ENCODE data around the gene U2AF2.

The U2AF2 gene

DNA sequence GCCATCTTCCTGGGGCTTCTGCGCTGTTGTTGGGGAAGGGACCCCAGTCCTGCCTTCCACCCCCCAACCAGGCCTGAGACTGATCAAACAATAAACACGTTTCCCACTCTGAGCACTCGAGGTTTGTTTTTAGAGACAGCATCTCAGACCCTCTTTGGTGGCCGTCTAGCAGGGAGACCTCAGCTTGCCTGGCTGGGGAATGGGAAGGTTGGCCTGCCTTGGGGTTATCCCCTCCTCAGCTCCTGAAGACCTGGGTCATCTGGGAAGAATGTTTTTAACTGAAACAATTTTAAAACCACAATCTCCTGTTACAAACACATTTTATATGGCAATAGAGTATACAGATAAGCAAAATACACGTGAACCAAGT, 9.3 kb upstream of the U2AF2 start:
- no peak overlapping the region for H3K4me3 ChIP-seq (ENCODE audit: severe bottlenecking)
- no peak for ATAC-seq (ENCODE audit: low read depth)
- DNase-seq (ENCODE audit: low spot score) = no peak
- peaks cover 17% of the 10 kb centered on the region for H3K36me3 ChIP-seq (ENCODE audit: low read depth)
- H3K4me1 ChIP-seq (ENCODE audit: insufficient read depth, poor library complexity, severe bottlenecking) = no peaks in the 10 kb centered on the region
- H3K27me3 ChIP-seq (ENCODE audit: insufficient read depth, poor library complexity, severe bottlenecking) = no peaks in the 10 kb centered on the region
- H3K9me3 ChIP-seq (ENCODE audit: severe bottlenecking) = no peaks in the 10 kb centered on the region
- no peak overlapping the region for H3K27ac ChIP-seq (ENCODE audit: poor library complexity, severe bottlenecking)
- TF ChIP-seq, protein P1, sequence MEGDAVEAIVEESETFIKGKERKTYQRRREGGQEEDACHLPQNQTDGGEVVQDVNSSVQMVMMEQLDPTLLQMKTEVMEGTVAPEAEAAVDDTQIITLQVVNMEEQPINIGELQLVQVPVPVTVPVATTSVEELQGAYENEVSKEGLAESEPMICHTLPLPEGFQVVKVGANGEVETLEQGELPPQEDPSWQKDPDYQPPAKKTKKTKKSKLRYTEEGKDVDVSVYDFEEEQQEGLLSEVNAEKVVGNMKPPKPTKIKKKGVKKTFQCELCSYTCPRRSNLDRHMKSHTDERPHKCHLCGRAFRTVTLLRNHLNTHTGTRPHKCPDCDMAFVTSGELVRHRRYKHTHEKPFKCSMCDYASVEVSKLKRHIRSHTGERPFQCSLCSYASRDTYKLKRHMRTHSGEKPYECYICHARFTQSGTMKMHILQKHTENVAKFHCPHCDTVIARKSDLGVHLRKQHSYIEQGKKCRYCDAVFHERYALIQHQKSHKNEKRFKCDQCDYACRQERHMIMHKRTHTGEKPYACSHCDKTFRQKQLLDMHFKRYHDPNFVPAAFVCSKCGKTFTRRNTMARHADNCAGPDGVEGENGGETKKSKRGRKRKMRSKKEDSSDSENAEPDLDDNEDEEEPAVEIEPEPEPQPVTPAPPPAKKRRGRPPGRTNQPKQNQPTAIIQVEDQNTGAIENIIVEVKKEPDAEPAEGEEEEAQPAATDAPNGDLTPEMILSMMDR (IDR thresholded peaks at IDR 0.05; ENCODE audit: poor library complexity, severe bottlenecking) = no peak

DNA sequence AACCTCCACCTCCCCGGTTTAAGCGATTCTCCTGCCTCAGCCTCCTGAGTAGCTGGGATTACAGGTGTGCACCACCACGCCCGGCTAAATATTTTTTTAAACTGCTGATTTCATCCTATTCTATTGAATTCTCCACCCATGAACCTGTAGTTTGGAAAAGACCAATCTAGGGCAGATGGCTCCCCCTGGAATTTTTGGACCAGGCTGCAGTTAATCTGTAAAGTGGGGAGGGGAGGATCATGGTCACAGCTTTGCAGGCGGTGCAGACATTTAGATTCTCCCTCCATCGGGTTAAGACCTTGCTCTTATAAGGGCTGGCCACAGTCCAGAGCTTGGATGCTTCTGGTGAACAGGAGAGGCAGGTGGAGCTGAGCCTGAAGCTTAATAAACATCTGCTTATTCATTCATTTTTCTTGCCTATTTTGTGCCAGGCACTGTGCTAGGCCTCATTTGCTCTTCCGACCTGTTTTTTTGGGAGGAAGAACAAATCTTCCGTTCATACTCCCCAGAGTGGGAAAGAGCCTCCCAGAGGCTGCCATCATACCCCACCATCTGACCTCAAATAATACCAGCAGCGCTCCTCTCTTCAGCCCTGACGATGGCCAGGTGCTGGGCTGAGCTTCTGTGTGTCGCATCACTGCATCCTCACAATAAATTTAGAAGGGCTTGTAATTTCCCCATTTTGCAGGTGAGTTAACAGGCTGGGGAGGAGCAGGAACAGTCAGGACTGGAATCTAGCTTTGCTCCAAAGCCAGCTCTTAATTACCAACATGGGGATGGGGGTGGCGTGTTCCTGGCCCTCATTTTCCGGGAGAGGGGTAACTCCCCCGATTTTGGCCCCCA, 7.7 kb upstream of the U2AF2 start:
- Histone ChIP-seq H3K4me3 (ENCODE audit: severe bottlenecking) (peak overlapping the region; percentile 76), H3K36me3 (ENCODE audit: low read depth) (peaks cover 17% of the 10 kb centered on the region), H3K9me3 (ENCODE audit: severe bottlenecking) (no peaks in the 10 kb centered on the region), H3K27ac (ENCODE audit: poor library complexity, severe bottlenecking) (peak overlapping the region; percentile 66), H3K4me1 (ENCODE audit: insufficient read depth, poor library complexity, severe bottlenecking) (no peaks in the 10 kb centered on the region), H3K27me3 (ENCODE audit: insufficient read depth, poor library complexity, severe bottlenecking) (no peaks in the 10 kb centered on the region)
- DNase-seq (ENCODE audit: low spot score) (no peak), ATAC-seq (ENCODE audit: low read depth) (no peak)
- TF ChIP-seq, protein P1 (IDR thresholded peaks at IDR 0.05; ENCODE audit: poor library complexity, severe bottlenecking) = no peak

DNA sequence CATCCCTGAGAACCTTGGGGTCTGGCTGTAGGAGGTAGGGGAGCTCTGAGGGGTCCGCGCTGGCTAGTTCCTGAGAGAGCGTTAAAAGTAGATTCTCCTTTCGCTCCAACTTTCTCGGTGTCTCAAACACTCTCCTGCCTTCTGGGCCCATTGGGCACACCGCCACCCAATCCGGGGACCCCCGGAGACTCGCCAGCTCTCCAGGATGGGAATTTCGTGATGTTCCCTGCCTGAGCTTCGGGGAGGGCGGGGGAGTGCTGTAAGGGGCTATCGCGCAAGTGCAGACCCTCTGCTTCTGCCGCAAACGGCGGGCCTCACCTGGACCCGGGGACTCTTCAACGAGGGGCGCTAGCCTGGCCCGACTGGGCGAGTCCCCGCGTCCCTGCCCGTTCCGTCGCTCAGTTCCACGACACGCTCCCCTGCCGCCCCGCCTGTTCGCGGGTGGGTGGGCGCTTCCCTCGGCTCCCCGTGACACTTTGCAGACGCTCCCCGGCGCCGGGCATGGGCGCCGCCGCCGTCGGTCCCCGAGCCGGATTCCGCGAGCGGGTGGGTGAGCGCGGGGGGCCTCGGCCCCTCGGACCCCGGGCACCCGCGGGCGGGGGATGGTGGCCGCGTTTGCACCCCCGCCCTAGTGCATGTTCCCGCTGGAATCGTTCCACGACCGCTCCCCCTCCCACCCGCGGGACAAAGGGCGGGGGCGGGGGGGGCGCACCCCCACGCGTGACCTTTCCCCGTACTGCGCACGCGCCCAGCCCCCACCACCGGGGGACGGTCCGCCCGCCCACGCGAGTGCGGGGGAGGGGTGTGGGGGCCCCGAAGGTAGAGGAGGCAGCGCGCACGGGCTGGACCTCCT, 6.9 kb upstream of the U2AF2 start, which contains the start of gene CCDC106:
Gene CCDC106 (plus strand): TSS at position 481 of the 853 bp plus-strand sequence. CDS start 835 bp downstream, outside the sequence.
- ATAC-seq (ENCODE audit: low read depth) (peak; percentile 40), DNase-seq (ENCODE audit: low spot score) (no peak)
- TF ChIP-seq, protein P1 (IDR thresholded peaks at IDR 0.05; ENCODE audit: poor library complexity, severe bottlenecking) = no peak
- no peaks in the 10 kb centered on the region for H3K4me1 ChIP-seq (ENCODE audit: insufficient read depth, poor library complexity, severe bottlenecking)
- H3K4me3 ChIP-seq (ENCODE audit: severe bottlenecking) = peak within 1 kb of the TSS; percentile 76
- peak within 1 kb of the TSS; percentile 66 for H3K27ac ChIP-seq (ENCODE audit: poor library complexity, severe bottlenecking)
- H3K36me3 ChIP-seq (ENCODE audit: low read depth) = peaks cover 17% of the 10 kb centered on the region
- H3K9me3 ChIP-seq (ENCODE audit: severe bottlenecking) = no peaks in the 10 kb centered on the region
- H3K27me3 ChIP-seq (ENCODE audit: insufficient read depth, poor library complexity, severe bottlenecking) = no peaks in the 10 kb centered on the region

DNA sequence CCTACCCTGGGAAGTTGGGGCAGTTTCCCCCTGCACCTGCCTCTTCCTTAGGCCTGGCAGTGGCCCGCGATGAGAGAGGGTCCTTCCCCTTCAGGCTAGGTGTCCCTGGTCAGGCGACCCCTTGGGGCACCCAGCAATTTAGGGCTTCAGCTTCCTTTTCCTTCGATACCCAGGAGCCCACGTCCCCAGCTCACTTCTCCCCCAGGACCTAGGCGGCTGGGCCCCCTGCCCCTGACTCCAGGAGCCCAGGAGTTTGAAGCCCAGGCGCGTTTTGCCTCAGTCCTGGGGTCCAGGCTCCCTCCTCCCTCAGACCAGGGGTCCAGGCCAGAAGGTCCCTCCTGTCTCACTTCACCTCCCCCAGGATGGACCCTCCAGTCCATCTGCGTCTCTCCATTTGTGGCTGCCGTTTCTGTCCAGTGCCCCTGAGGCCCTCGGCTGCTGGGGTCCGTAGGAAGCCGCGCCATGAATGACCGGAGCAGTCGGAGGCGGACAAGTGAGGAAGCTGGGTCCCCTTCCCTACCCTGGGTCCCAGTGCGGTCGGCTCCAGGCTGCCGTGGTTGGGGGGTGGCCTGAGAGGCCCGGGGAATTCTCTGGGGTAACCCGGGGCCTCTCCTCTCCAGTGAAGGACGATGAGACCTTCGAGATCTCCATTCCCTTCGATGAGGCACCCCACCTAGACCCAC, 6.1 kb upstream of the U2AF2 start:
- DNase-seq (ENCODE audit: low spot score) (no peak), ATAC-seq (ENCODE audit: low read depth) (0 out of 3 replicates have a peak, but pooled peaks have one; percentile 14)
- Histone ChIP-seq H3K4me3 (ENCODE audit: severe bottlenecking) (peak overlapping the region; percentile 76), H3K27me3 (ENCODE audit: insufficient read depth, poor library complexity, severe bottlenecking) (no peaks in the 10 kb centered on the region), H3K9me3 (ENCODE audit: severe bottlenecking) (no peaks in the 10 kb centered on the region), H3K27ac (ENCODE audit: poor library complexity, severe bottlenecking) (peak overlapping the region; percentile 66), H3K36me3 (ENCODE audit: low read depth) (peaks cover 17% of the 10 kb centered on the region), H3K4me1 (ENCODE audit: insufficient read depth, poor library complexity, severe bottlenecking) (no peaks in the 10 kb centered on the region)
- TF ChIP-seq, protein P1 (IDR thresholded peaks at IDR 0.05; ENCODE audit: poor library complexity, severe bottlenecking) = no peak

Data from RWPE2 (cell line).